GM18873 (cell line): ENCODE data around the gene KLHL22.
A peak's percentile ranks its signal among the peaks of the same experiment; 100 is the strongest.
"Not testable (repeated sequence)": the region's sequence is repeated elsewhere in the genome, so short reads cannot be mapped to it uniquely, and the experiment has no call there.

Experiments
- ATAC-seq: cut with Tn5 transposase; IDR thresholded peaks from one replicate; pipeline ENCODE4 v1.9.1; 2021; ENCODE audit warnings: mild to moderate bottlenecking, moderate library complexity, moderate number of reproducible peaks; ENCODE audit not compliant: unreplicated experiment, low FRiP score

Gene KLHL22

DNA sequence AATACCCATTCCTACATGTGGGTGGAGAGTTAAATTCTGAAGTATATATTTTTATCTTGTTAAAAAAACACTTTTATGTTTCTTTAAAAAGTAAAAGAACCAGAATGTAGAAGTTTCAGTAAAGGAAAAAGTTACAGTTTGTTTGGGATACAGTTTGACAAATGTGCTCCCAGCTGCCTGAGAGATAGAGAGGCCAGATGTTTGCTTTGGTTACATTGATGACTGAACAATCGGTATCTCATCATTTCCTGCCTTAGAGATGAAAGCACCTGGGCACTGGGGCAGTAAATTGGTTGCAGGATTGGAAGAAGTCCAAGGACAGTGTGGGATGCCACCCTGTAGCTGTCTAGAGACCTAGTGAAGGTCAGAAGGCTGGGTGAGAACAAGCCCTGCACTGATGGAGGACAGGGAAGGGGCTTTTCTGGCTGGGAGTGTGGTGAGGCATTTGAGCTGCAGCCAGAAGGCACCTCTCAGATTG is 28.4 kb upstream of the KLHL22 start:
- no peak for ATAC-seq

DNA sequence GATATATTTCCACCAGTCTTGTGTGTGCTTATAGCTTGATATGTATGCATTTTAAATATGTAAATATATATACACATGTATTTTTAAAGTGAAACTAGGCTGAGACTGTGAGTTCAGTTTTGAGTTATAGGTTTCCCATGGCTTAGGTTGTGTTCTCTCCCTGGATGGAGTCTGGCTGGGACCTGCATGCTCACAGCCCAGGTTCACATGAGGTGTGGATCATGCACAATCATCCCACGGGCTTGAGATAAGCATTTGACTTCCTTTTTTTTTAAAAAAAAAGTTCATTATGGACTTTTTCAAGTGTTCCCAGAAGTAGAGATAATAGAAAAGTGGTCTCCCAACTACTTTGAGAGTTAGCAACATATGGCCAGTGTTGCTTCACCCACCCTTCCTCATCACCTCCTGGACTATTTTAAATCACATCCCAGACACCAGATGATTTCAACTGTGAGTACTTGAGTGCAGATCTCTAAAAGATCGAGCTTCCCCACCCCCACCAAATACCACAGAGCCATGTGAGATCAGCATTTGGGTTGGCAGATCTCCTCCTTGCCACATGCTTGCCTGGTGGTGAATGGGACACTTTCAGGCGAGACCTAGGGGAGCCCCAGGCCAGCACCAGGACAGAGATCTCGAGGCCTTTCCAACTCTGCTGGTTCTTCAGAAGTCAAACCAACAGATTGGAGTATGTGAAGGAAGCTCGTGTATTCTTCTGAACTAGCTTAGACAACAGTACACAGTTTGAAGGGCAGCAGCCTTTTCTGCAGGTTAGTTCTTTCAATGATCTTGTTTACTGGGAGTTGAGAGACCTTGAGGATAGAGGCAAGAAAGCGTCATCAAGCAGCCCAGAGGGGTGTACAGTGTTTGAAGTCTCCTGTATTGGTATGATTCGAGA is 27.7 kb upstream of the KLHL22 start:
- ATAC-seq = no peak

DNA sequence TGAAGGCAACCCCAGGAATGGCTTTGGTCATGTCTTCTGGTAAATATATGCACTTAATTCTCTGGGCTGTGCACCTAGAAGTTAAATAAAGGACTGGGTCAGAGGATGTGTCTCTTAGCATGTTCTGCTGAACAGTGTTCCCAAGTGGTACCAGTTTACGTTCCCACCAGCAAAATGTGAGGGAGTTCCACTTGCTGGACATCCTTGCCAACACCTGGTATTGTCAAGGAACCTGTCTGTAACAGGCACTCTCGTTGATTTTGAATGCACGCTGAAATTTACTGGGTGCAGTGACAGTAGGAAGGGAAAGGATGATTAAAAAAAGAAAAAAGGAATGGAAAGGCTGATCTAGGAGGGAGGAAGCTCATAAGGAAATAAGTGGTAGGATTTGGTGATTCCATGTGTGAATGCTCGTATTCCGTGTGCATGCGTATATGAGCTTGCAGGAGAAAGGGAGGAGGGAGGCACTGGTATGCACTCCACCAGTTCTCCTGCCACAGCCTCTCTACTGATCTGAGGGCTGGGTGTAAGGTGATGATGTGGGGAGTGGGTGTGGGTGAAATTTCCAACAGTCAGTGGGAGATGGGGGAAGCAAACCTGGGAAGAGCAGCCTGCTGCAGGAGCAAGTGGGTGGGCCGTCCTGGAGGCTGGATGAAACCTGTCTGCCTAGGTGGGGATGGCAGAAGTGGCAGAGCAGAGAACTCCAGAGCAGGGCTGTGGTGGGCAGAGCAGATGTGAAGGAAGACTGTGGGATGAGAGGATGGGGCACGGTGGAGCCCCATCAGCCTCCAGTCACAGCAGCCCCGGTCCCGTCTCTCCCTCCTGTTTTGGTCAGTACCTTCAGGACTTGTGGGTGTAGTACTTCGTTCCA is 26.8 kb upstream of the KLHL22 start:
- ATAC-seq = no peak

DNA sequence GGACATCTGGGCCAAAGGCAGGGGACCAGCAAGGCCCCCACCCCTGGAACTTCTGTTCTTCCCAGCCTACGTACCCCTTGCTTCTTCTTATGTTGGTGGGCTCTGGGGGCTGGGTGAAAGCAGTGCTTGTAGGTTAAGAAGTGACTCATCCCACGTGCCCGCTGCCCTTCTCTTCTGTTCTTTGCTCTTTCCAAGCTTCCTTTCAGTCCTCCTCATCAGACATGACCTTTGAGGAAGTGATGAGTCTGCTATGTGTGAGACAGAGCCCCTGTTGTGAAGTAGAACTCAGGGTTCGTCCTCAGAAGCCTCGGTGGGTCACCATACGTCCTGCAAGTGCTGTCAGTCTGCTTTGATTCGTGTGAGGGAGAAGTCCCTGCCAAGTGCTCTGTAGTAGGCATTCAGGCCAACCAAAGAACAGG is 24.5 kb upstream of the KLHL22 start:
- no peak for ATAC-seq

DNA sequence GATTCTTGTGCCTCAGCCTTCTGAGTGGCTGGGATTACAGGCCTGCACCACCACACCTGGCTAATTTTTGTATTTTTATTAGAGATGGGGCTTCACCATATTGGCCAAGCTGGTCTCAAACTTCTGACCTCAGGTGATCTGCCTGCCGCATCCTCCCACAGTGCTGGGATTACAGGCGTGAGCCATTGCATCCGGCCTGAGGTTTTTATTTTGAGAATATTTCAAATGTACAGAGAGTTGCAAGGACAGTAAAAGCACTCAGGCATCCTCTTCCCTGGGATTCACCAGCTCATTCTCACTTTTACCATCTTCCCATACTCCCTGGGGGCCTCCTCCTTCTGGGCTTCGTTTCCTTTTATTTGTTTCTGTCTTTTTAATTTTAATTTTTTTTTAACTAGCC is 24.0 kb upstream of the KLHL22 start:
- no peak for ATAC-seq

DNA sequence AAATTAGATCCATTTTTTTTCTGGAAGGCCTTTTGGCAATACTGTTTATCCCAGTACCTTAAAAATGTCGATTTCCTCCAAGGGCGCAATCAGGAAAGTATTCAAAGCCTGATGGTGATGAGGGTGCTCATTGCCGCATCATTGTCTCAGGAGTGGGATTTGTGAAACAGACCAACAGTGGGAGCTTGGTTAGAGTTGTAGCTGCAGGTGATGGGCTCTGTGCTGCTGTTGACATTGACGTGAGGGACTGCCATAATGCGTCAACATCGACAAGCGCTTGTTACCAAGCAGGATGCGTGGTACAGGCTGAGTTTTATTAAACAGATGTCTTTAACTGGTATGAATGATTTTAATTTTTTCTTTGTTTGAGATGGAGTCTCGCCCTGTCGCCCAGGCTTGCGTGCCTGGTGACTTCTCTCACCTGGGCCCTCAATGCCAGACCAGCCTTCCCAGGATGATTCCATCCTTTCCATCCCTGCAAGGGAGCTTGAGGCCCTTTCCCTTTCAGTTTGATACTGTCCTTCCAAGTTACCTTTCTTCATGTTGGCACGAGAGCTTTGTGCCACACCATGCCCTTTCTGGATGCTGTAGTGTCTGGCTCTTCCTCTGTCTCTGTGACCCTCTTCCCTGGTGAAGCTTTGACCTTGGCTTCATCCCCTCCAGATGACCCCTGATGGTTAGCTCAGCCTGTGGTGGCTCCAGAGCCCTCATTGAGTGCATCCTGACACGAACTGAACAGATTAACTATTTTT is 22.4 kb upstream of the KLHL22 start:
- ATAC-seq = no peak

DNA sequence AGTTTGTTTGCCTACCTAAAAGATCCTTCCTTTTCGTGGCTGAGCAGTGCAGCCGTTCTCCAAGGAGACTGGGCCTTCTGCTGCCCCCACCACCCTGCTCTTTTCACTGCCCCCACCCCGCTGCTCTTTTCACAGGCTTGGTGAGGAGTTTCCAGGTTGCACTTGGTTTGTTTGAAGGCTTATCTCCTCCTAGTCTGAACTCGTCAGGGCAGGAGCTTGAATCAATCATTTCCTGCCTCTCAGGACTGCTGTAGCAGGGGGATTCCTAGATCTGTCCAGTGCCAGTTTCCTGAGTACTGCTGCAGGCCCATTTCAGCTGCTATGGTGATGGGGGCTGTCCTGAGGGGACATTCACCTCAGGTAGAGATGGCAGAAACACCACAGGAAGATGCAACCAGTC is 21.8 kb upstream of the KLHL22 start:
- no peak for ATAC-seq

DNA sequence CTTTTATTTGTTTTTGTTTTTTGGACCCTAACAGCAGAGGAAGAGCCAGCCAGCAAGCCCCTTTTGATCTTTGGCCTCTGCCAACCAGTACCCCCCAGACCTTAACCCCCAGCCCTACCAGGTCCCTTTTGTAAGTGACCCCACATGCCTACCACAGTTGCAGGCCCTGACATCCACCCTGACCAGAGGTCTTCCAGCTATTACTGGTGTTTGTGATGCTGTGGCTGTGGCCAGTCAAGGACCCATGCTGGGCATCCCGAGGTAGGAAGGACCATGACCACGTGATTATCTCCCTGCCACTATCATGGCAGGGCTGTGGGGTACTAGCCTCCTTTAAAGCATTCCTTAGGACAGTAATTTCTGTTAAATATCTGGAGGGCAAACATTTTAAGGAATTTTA is 20.8 kb upstream of the KLHL22 start:
- no peak for ATAC-seq

DNA sequence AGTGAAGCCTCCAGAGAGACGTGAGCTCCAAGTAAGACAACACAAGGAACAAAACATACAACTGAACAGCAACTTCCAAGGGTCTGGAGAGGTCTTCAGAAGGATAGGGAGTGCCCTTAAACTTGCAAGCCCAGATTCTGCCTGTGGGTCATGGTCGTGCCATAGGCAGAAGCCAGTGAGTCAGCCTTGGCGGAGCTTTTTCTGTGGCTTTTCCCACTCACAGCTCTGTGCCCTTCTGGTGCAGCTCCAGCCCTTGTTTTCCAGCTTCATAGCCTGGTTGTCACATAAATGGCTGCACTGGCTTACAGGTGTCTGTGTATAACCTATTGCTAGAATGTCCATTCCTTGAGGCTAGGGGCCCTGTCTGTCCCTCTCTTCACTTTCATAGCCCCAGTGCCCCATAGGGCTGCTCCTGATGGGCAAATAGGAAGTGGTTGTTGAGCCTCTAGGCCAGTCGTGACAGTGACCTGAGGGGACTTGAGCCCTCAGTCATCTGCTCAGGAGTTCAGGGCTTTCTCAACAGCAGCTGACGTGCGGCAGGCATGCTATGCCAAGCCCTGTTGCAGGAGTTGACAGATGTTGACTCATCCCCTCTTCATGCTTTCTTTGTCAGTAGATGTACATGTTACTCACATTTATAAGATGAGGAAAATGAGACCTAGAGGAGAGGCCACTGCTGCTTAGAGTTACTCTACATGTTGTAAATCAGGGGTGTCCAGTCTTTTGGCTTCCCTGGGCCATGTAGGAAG is 19.2 kb upstream of the KLHL22 start:
- ATAC-seq = no peak

DNA sequence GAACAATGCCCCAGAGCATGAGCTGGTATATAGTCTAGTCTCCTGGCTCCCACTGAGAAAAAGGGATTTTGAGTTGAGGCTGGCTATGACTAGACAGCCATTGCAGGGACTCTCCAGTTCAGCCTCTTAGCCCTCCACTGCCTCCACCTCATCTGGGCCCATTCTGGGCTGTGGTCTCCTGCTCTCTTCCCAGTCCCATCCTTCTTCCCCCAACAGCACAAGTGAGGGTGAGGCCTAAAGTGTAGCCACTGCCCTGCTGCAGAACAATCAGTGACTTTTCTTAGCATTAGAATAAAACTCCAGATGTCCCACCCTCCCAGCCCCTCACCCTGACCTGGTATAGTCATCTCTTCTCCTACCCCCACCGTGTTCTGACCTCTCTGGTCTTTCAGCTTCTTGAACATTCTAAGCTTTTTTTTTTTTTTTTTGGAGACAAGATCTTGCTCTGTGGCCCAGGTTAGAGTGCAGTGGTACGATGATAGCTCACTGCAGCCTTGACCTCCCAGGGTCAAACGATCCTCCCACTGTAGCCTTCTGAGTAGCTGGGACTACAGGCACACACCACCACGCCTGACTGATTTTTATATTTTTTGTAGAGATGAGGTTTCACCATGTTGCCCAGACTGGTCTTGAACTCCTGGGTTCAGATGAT is 16.1 kb upstream of the KLHL22 start:
- no peak for ATAC-seq

DNA sequence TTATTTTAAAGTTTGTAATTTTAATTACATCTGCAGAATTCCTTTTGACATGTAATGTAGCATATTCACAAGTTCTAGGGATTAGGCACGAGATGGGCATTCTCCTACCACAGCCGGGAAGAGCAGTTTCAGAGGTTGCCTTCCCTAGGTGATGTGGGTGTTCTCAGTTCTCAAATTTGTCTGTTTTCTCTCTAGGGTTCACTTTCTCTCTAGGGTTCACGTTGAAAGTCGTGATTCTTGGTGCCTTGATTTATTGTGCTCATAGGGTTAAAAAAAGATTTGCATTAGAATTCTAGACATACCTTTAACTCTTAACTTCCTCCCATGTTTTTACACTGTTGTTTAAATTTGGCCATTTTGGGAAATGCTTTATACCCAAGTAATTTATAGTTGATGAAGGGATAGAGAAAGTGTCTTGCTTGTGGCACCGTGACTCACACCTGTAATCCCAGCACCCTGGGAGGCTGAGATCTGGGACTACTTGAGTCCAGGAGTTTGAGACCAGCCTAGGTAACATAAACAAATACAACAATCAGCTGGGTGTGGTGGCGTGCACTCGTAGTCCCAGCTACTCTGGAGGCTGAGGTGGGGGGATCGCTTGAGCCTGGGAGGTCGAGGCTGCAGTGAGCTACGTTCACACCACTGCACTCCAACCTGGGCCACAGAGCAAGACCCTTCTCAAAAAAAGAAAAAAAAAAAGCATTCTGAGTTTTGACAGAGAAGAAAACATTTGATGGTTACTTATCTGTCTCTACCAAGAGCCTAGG is 15.4 kb upstream of the KLHL22 start:
- ATAC-seq = no peak

DNA sequence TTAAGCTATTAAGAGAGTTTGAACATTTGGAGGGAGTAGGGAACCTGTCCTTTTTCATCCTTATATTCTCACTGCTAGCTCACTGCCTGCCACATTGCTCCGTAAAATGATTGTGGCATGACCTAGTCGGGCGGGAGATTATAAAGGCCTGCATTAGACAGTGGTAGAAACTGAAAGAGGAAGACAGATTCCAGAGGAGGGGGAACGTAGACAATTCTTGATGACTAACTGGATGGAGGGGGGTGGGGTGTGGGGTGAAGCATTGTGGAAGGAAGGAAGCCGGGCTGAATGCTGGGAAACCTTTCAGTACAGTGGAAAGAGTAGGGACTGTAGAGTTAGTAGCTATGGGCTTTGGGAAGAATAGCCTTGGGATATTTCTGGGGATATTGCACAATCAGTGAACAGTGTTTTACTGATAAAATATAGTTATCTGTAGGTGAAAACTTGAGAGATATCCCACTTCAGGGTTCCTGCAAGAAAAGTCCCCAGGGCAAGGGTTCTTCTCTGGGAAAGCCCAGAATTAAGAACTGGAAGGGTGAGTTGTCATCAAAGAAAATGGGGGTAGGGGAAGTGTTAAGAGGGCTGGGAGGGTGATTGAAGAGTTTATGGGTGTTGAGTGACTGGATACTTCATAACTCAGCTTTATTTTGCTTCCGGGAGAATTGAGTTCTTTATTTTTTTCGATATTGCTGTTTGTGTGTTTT is 13.9 kb upstream of the KLHL22 start:
- ATAC-seq = no peak

DNA sequence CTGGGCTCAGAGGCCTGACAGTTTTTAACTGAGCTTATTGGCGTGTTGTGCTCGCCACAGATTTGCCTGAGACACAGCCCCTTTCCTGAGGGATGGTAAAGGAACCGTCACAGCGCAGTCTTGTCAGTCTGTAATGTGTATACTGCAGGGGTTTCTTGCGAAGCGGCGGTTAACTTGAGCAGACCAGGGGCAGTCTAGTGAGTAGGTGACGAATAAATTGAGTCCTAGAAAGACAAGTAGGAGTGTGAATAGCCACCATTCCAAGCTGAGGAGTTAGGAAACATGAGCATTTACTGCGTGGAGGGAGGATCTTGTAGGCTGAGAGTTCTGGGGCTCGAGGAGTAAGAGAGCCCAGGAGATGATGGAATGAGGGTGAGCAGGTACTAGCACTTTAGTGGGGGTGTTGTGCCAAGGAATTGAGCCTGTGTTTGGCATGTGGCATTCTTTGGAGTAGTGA is 13.2 kb upstream of the KLHL22 start:
- ATAC-seq = no peak

DNA sequence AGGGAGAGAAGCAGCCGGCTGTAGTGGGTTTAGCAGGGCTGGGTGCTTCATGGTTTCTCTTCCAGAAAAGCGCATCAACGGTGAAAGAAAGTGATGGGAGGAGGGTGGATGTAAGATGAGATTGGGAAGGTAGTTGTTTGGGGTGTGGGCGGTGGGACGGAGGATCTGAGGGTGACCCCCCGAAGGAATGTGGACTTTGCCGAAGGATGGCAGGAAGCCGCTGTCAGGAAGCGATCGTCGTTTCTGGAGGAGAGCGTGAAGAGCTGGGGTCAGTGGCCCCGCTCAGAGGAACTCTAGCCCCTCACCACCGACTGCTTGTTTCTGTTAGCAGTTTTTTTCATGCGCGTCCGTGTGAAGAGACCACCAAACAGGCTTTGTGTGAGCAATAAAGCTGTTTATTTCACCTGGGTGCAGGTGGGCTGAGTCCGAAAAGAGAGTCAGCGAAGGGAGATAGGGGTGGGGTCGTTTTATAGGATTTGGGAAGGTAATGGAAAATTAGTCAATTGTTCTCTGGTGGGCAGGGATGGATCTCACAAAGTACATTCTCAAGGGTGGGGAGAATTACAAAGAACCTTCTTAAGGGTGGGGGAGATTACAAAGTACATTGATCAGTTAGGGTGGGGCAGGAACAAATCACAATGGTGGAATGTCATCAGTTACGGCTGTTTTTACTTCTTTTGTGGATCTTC is 12.6 kb upstream of the KLHL22 start:
- ATAC-seq = not testable (repeated sequence)

DNA sequence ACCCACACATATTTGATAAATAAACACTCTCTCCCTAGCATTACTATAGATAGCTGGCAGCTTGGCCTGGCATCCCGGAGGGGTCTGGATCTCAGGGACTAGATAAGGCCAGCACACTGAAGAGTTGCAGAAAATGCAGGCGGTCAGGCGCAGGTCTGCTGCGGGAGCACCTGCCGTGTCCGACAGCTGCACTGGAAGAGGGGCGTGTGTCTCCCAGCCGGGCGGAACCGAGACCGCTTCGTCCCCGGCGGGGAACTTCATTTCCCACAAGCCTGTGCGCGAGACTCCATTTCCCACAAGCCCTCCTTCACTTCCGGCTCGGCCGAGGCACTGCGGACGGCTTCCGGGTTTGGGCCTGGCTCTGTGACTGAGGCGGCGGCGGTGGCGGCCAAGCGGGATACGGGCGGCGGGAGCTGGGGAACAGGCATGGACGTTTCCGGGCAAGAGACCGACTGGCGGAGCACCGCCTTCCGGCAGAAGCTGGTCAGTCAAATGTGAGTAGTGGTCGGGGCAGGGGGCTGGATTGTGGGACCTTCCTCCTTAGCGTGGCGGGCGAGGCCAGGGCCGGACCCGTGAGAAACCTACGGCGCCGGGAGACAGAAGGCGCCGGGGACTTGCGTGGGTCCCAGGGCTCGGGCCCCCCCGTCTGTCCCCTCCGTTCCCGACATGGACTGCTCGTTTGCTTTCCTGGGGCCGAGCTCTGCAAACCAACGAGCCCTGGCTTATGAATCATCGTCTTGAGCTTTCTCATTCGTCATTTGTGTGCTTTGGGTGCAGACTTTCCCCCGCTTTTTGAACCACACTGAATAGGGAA is 11.9 kb upstream of the KLHL22 start, which contains the start of gene MED15:
TSS of gene MED15 (plus strand) at position 358 of the 814 bp plus-strand sequence. CDS start at position 427, 69 bp downstream.
- ATAC-seq = peak; percentile 73

DNA sequence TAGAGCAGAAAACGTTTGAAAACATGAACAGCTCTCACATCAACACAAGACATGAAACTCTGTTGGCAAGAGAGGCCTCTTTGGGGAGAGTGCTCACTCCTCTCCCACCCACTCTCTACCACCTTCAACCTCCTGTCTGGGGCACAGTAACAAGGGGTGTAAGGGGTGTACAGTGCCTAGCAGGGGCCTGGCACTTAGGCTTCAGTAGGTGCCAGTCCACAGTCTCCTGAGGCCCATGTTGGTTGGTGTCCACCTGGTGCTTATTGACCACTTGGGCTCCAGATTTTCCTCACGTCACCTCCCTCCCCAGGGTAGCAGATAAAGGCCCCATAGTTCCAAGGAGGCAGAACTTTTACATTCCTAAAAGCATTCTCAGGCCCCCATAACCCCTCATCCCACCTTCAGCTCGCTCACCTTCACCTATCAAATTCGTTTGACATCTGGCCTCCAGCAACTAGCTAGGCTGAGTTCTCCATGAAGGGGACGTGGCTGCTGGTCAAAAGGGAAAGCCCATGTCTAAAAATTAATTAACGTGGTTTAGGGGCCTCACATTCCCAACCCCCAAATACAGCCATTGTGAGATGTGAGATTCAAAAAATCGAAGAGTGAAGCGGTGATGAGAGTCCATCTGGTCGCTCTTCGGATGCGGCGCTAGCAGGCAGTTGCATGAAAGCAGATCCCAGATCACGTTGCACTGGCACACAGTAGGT is 11.1 kb upstream of the KLHL22 start:
- no peak for ATAC-seq
